Mesendoderm (in vitro differentiated cells): ENCODE data around the gene SPRED3.

Experiments
- DNase-seq: peaks from one replicate; pipeline ENCODE4 v3.0.0; 2013
- H2AK5ac ChIP-seq: 2 replicates; pipeline ENCODE4 v1.6.1; 2013; ENCODE audit warnings: low read length, inconsistent platforms
- H2BK120ac ChIP-seq: 2 replicates; pipeline ENCODE4 v1.6.1; 2013; ENCODE audit warnings: low read depth, mild to moderate bottlenecking, low read length, moderate library complexity, mixed read lengths
- H2BK15ac ChIP-seq: replicated peaks from 2 replicates; pipeline ENCODE4 v1.6.1; 2013; ENCODE audit warnings: low read depth, mild to moderate bottlenecking, moderate library complexity
- H2BK5ac ChIP-seq: 2 replicates; pipeline ENCODE4 v1.6.1; 2013; ENCODE audit warnings: low read length, inconsistent platforms
- H3K18ac ChIP-seq: 2 replicates; pipeline ENCODE4 v1.6.1; 2013; ENCODE audit warnings: mild to moderate bottlenecking, low read length, mixed read lengths
- H3K23ac ChIP-seq: one replicate; pipeline ENCODE4 v1.6.1; 2013; ENCODE audit warnings: low read length
- H3K27ac ChIP-seq: 2 replicates; pipeline ENCODE4 v1.5.1; 2013; ENCODE audit warnings: low read depth, mild to moderate bottlenecking, inconsistent platforms, low read length, moderate library complexity
- H3K27me3 ChIP-seq: 2 replicates; pipeline ENCODE4 v1.6.1; 2013; ENCODE audit warnings: low read length, control low read depth, mild to moderate bottlenecking, inconsistent platforms; ENCODE audit not compliant: insufficient read depth, poor library complexity
- H3K36me3 ChIP-seq: 2 replicates; pipeline ENCODE4 v1.6.1; 2013; ENCODE audit warnings: low read length, inconsistent platforms; ENCODE audit not compliant: control insufficient read depth, insufficient read depth
- H3K4ac ChIP-seq: one replicate; pipeline ENCODE4 v1.6.1; 2013; ENCODE audit warnings: low read depth, mild to moderate bottlenecking, low read length, moderate library complexity
- H3K4me1 ChIP-seq: 2 replicates; pipeline ENCODE4 v1.6.1; 2013; ENCODE audit warnings: low read depth, low read length, inconsistent platforms; ENCODE audit not compliant: control insufficient read depth
- H3K4me2 ChIP-seq: 2 replicates; pipeline ENCODE4 v1.6.1; 2013; ENCODE audit warnings: low read length
- H3K4me3 ChIP-seq: 2 replicates; pipeline ENCODE4 v1.5.1; 2013; ENCODE audit warnings: mild to moderate bottlenecking, low read length
- H3K56ac ChIP-seq: one replicate; pipeline ENCODE4 v1.6.1; 2013; ENCODE audit warnings: low read length
- H3K79me1 ChIP-seq: 2 replicates; pipeline ENCODE4 v1.6.1; 2013; ENCODE audit warnings: low read length, inconsistent platforms
- H3K79me2 ChIP-seq: 2 replicates; pipeline ENCODE4 v1.6.1; 2013; ENCODE audit warnings: mild to moderate bottlenecking, low read length; ENCODE audit not compliant: control insufficient read depth, insufficient read depth
- H3K9ac ChIP-seq: 2 replicates; pipeline ENCODE4 v1.6.1; 2013; ENCODE audit warnings: low read length, inconsistent platforms
- H4K5ac ChIP-seq: one replicate; pipeline ENCODE4 v1.6.1; 2013; ENCODE audit warnings: low read length
- H4K8ac ChIP-seq: one replicate; pipeline ENCODE4 v1.6.1; 2013; ENCODE audit warnings: low read depth, mild to moderate bottlenecking, control low read depth, low read length, moderate library complexity
- WGBS: extraction: QIAGEN DNeasy Blood & Tissue Kit; methylation state at CpG from one replicate; pipeline ENCODE4 v1.1.7; 2013; ENCODE audit warnings: low lambda C conversion rate, missing lambda C conversion rate; ENCODE audit not compliant: insufficient coverage; ENCODE audit errors: extremely low coverage; 5-methylcytosine and 5-hydroxymethylcytosine counted together

The SPRED3 gene

DNA sequence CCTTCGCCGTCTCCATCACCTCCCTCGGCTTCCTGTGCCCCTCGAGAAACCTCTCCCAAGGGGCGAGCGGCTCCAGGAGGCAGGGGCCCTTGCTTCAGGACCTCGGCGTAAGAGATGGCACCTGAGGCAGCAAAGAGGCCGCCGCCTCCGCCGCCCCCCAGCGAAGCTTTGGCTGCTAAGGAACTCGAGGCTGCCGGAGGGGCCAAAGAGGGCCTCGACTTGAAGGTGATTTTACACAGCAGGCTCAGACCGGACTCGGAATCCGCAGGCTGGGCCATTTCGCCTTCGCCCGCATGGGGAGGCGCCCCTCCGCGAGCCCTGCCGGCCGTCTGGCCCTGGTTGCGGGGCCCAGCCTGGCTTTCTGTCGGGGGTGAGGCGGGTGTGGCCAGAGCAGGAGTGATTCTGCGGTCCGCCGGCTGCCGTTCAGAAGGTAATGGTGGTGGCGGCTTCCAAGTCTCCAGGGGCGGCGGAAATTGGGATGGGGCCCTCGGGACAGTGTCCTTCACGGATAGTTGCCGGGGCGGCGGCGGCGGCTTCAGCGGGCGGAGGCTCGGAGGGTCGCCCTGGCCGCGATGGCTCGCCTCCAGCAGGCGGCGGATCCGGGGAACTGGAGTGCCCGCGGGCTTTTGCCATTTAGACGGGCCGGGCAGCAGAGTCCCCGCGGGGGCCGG is 2.1 kb upstream of the SPRED3 start:
- no peaks in the 10 kb centered on the region for H3K79me1 ChIP-seq
- H2BK15ac ChIP-seq, result no peak overlapping the region
- no peak overlapping the region for H3K27ac ChIP-seq
- no peak overlapping the region for H2BK120ac ChIP-seq
- no peak overlapping the region for H3K9ac ChIP-seq
- H3K56ac ChIP-seq, result no peak overlapping the region
- no peaks in the 10 kb centered on the region for H3K27me3 ChIP-seq
- no peaks in the 10 kb centered on the region for H3K79me2 ChIP-seq
- no peak overlapping the region for H2AK5ac ChIP-seq
- H4K5ac ChIP-seq, result no peak overlapping the region
- H3K4me3 ChIP-seq, result no peak overlapping the region
- no peak overlapping the region for H3K4me2 ChIP-seq
- no peak overlapping the region for H3K18ac ChIP-seq
- no CpG with 5 or more reads among the region's 61 CpGs for WGBS
- peaks cover 7% of the 10 kb centered on the region for H3K36me3 ChIP-seq
- H2BK5ac ChIP-seq, result no peak overlapping the region
- H3K4me1 ChIP-seq, result peaks cover 3% of the 10 kb centered on the region
- no peak for DNase-seq
- no peak overlapping the region for H3K23ac ChIP-seq
- H3K4ac ChIP-seq, result no peak overlapping the region
- no peak overlapping the region for H4K8ac ChIP-seq

DNA sequence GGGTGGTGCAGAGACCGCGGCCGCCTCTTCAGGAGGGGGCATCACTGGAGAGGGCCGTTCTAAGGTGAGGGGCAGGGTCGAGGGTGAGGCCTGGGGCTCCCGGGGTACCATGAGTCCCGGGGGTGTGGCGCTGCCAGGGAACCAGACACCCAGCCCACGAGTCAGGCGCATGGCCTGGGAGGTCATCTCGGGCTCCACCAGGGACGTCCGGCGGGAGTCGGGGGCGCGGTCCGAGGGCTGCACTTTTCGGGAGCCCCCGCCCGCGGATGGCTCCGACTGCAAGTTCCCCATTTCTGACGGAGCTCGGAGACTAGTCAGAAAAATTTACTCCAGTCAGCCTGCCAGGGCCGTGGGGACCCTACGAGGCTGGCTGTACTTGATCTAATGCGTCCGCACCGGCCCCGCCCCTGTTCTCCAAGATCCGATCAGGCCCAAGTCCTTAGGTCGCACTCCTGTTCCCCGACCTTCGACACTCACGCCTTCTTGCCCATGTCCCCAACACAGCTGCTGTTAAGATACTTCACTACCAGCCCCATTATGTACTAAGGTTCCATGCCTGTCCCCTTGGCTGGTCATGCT is 1.4 kb upstream of the SPRED3 start:
- Histone ChIP-seq H3K4me2 (peak overlapping the region; percentile 61), H3K18ac (no peak overlapping the region), H3K9ac (peak overlapping the region; percentile 48), H3K27ac (no peak overlapping the region), H3K56ac (peak overlapping the region; percentile 56), H3K79me1 (no peaks in the 10 kb centered on the region), H3K36me3 (peaks cover 4% of the 10 kb centered on the region), H3K23ac (no peak overlapping the region), H3K27me3 (no peaks in the 10 kb centered on the region), H2BK120ac (no peak overlapping the region), H2BK5ac (no peak overlapping the region), H4K5ac (no peak overlapping the region), H2BK15ac (no peak overlapping the region), H3K4ac (no peak overlapping the region), H3K4me3 (no peak overlapping the region), H3K4me1 (peaks cover 3% of the 10 kb centered on the region), H4K8ac (no peak overlapping the region), H3K79me2 (no peaks in the 10 kb centered on the region), H2AK5ac (no peak overlapping the region)
- no peak for DNase-seq
- no CpG with 5 or more reads among the region's 36 CpGs for WGBS

DNA sequence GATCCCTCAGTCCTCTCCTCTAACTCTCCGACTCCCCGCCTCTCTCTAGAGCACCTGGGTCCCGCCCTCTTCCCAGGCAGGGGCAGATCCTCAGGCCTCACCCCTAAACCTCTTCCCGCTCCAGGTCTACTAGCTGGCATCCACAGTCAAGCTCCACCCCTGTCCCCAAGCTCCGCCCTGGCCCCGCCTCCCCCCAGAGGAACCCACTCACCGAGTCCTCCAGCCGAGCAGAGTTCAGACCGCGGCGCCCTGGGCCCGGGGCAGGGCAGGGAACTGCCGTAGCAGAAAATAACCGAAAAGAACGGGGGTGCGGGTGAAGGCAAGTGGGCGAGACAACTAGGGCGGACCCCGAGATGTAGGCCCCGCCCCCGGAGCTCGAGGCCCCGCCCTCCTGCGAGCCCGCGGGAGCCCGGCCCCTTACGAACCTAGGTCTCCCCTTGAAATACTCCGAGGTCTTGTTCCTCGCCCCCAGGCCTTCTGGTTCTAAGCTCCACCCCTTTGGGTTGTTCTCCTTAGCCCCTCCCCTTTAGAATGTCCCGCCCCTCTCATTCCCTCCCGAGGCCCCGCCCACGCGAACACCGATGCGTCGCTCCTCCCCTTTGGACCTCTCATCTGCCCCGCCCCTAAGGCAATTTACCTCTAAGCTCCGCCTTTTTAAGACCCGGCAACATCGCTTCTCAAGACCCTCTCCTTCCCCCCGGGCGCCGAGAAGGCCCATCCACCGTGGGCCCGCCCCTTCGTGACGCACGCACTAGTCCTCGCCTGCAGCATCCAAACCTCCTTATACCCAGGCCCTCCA is 748 bp upstream of the SPRED3 start, which contains the start of gene GGN:
TSS of gene GGN (minus strand) at position 485 of the 799 bp plus-strand sequence. CDS start 773 bp downstream, outside the sequence.
- no peak within 1 kb of the TSS for H3K23ac ChIP-seq
- no CpG with 5 or more reads among the region's 51 CpGs for WGBS
- peak within 1 kb of the TSS; percentile 19 for H3K27ac ChIP-seq
- no peaks in the 10 kb centered on the region for H3K36me3 ChIP-seq
- H2BK120ac ChIP-seq, result no peak within 1 kb of the TSS
- peak within 1 kb of the TSS; percentile 78 for H3K9ac ChIP-seq
- H3K27me3 ChIP-seq, result no peaks in the 10 kb centered on the region
- H4K8ac ChIP-seq, result no peak within 1 kb of the TSS
- H3K4me1 ChIP-seq, result peaks cover 3% of the 10 kb centered on the region
- no peak within 1 kb of the TSS for H2BK15ac ChIP-seq
- peak within 1 kb of the TSS; percentile 98 for H3K4me2 ChIP-seq
- peak within 1 kb of the TSS; percentile 60 for H3K4me3 ChIP-seq
- H4K5ac ChIP-seq, result no peak within 1 kb of the TSS
- H3K56ac ChIP-seq, result peak within 1 kb of the TSS; percentile 84
- DNase-seq, result peak; percentile 98
- no peaks in the 10 kb centered on the region for H3K79me2 ChIP-seq
- peak within 1 kb of the TSS; percentile 69 for H3K18ac ChIP-seq
- no peaks in the 10 kb centered on the region for H3K79me1 ChIP-seq
- no peak within 1 kb of the TSS for H2BK5ac ChIP-seq
- no peak within 1 kb of the TSS for H2AK5ac ChIP-seq
- H3K4ac ChIP-seq, result no peak within 1 kb of the TSS

- Histone ChIP-seq H2BK5ac (no peak overlapping the region), H3K4me3 (peak overlapping the region; percentile 53), H3K4me2 (peak overlapping the region; percentile 89), H3K4ac (no peak overlapping the region), H4K5ac (no peak overlapping the region), H2AK5ac (no peak overlapping the region), H3K27me3 (no peaks in the 10 kb centered on the region), H3K79me2 (no peaks in the 10 kb centered on the region), H2BK120ac (no peak overlapping the region), H3K27ac (no peak overlapping the region), H3K9ac (peak overlapping the region; percentile 52), H3K79me1 (no peaks in the 10 kb centered on the region), H3K36me3 (no peaks in the 10 kb centered on the region), H3K18ac (peak overlapping the region; percentile 69), H2BK15ac (no peak overlapping the region), H3K4me1 (peaks cover 6% of the 10 kb centered on the region), H4K8ac (no peak overlapping the region), H3K56ac (peak overlapping the region; percentile 84), H3K23ac (no peak overlapping the region)
- peak; percentile 67 for DNase-seq
- no CpG with 5 or more reads among the region's 28 CpGs for WGBS
Measured at GRCh38 chr19:38389101-38389925, 816 bp downstream of the SPRED3 start.
